GM12878 (cell line): ENCODE measurements around the gene CACNA2D2. TPM values are rescaled to one million over a fixed set of nuclear protein-coding genes. Genes with fewer than 3 reads are reported as not detected.

Experiments
- ATAC-seq: fragments of 200-7000 bp; cut with Tn5 transposase; 3 replicates; pipeline ENCODE4 v1.9.1; 2020; ENCODE audit warnings: mild to moderate bottlenecking, moderate library complexity
- BruUV-seq: library from RNA; stranded (reverse); fragments of 400-500 nt; replicated peaks from 2 replicates; lab custom pipeline; 2021; lab: Mats Ljungman, UMichigan
- CTCF ChIA-PET: fragments of 300-600 bp; sonication (Branson Sonifier 250); formaldehyde crosslinking; extraction: SDS; loops from one replicate; lab custom pipeline; 2021; ENCODE audit warnings: inconsistent platforms; lab: Yijun Ruan, JAX
- POLR2A ChIA-PET: fragments of 350-600 bp; formaldehyde crosslinking; extraction: SDS; loops from one replicate; lab custom pipeline; 2021; ENCODE audit warnings: inconsistent platforms; lab: Charles Lee
- RAD21 ChIA-PET: fragments of 300-600 bp; sonication (Branson Sonifier 250); formaldehyde crosslinking; loops from one replicate; lab custom pipeline; 2023; ENCODE audit warnings: antibody characterized with exemption; ENCODE audit not compliant: unreplicated experiment; lab: Charles Lee
- SMC1A ChIA-PET: fragments of 300-600 bp; sonication (Branson Sonifier 250); formaldehyde crosslinking; loops from one replicate; lab custom pipeline; 2023; ENCODE audit not compliant: unreplicated experiment, uncharacterized antibody; lab: Charles Lee
- DNase-seq: peaks from one replicate; pipeline ENCODE4 v3.0.0-alpha.2; 2011; ENCODE audit warnings: low read depth, low spot score
- FAIRE-seq: peaks from 3 replicates; lab custom pipeline; 2011; peaks lifted over from hg19 to GRCh38; lab: Jason Lieb, UNC
- H2AFZ ChIP-seq: 2 replicates; pipeline ENCODE4 v1.6.0; 2011; ENCODE audit warnings: low read depth, low read length, control low read depth; ENCODE audit not compliant: control insufficient read depth
- H3K27ac ChIP-seq: 2 replicates; pipeline ENCODE4 v1.5.1; 2011; ENCODE audit warnings: control low read depth; ENCODE audit not compliant: control insufficient read depth, insufficient read depth
- H3K27me3 ChIP-seq, 2 experiments: replicated peaks in 1 of 2; 2 replicates each; pipeline versions ENCODE4 v1.6.0 to v1.6.1; 2011; ENCODE audit warnings: low read length in 1 of 2; ENCODE audit not compliant: control insufficient read depth in 2 of 2, insufficient read depth in 2 of 2
- H3K36me3 ChIP-seq, 2 experiments: 2 replicates each; pipeline ENCODE4 v1.5.1; 2011; ENCODE audit warnings: low read length in 1 of 2; ENCODE audit not compliant: control insufficient read depth in 2 of 2, insufficient read depth in 2 of 2
- H3K4me1 ChIP-seq: 2 replicates; pipeline ENCODE4 v1.6.1; 2011; ENCODE audit warnings: mild to moderate bottlenecking, low read length, moderate library complexity, mixed read lengths; ENCODE audit not compliant: control insufficient read depth, insufficient read depth
- H3K4me2 ChIP-seq: 2 replicates; pipeline ENCODE4 v1.6.0; 2011; ENCODE audit warnings: control low read depth; ENCODE audit not compliant: control insufficient read depth, insufficient read depth
- H3K4me3 ChIP-seq: fragments of 200-600 bp; sonication (generic); 2 replicates; pipeline ENCODE4 v1.5.1; 2016
- H3K79me2 ChIP-seq: 2 replicates; pipeline ENCODE4 v1.6.0; 2011; ENCODE audit warnings: low read length; ENCODE audit not compliant: control insufficient read depth, insufficient read depth
- H3K9ac ChIP-seq: 2 replicates; pipeline ENCODE4 v1.8.0; 2011; ENCODE audit warnings: low read length, control low read depth, mixed read lengths; ENCODE audit not compliant: control insufficient read depth, insufficient read depth
- H3K9me3 ChIP-seq: replicated peaks from 3 replicates; pipeline ENCODE4 v1.5.1; 2011; ENCODE audit warnings: mild to moderate bottlenecking, low read length; ENCODE audit not compliant: control insufficient read depth, insufficient read depth
- H4K20me1 ChIP-seq: 2 replicates; pipeline ENCODE4 v1.6.0; 2011; ENCODE audit not compliant: control insufficient read depth, insufficient read depth
- BACH1 ChIP-seq: fragments of 450-650 bp; IDR thresholded peaks from 2 replicates; pipeline ENCODE4 v1.6.1; 2017; ENCODE audit warnings: mild to moderate bottlenecking, borderline replicate concordance
- HDGF ChIP-seq: fragments of 450-650 bp; IDR thresholded peaks from 2 replicates; pipeline ENCODE4 v1.6.1; 2016; ENCODE audit warnings: antibody characterized with exemption
- NFIC ChIP-seq: IDR thresholded peaks from 2 replicates; pipeline ENCODE4 v1.6.1; 2012; ENCODE audit warnings: low read depth, mild to moderate bottlenecking, inconsistent platforms, low read length, moderate library complexity
- NFYA ChIP-seq: IDR thresholded peaks from 2 replicates; pipeline ENCODE4 v1.6.1; 2011; ENCODE audit warnings: low read depth, mild to moderate bottlenecking, low read length, improper control_type of control experiment, borderline replicate concordance
- NR2C1 ChIP-seq: fragments of 450-650 bp; IDR thresholded peaks from 2 replicates; pipeline ENCODE4 v1.6.1; 2017; ENCODE audit warnings: antibody characterized with exemption, mild to moderate bottlenecking, moderate library complexity
- PML ChIP-seq: IDR thresholded peaks from 2 replicates; pipeline ENCODE4 v1.6.1; 2012; ENCODE audit warnings: low read length, inconsistent platforms
- SIN3A ChIP-seq: IDR thresholded peaks from 2 replicates; pipeline ENCODE4 v1.6.1; 2012; ENCODE audit warnings: low read depth, low read length, improper control_type of control experiment
- SUPT20H ChIP-seq: IDR thresholded peaks from 2 replicates; pipeline ENCODE4 v1.6.1; 2011; ENCODE audit warnings: low read depth, mild to moderate bottlenecking, low read length, moderate library complexity, borderline replicate concordance; ENCODE audit not compliant: control insufficient read depth
- TAF1 ChIP-seq: IDR thresholded peaks from 2 replicates; pipeline ENCODE4 v1.6.1; 2011; ENCODE audit warnings: mild to moderate bottlenecking, low read depth, low read length, borderline replicate concordance
- ZNF274 ChIP-seq: IDR thresholded peaks from one replicate; pipeline ENCODE4 v1.8.0; 2011; ENCODE audit not compliant: insufficient read length, insufficient read depth
- WGBS: methylation state at CpG from one replicate; pipeline ENCODE4 v1.1.6; 2016; ENCODE audit warnings: low lambda C conversion rate; ENCODE audit not compliant: insufficient replicate concordance, insufficient coverage; ENCODE audit errors: missing lambda C conversion rate; 5-methylcytosine and 5-hydroxymethylcytosine counted together
- in situ Hi-C: fragments of 300-500 bp; cut with MboI; formaldehyde crosslinking; loops from 9 replicates; pipeline ENCODE4 v1.14.3; 2018; ENCODE audit warnings: mixed read lengths
- intact Hi-C: fragments of 100-400 bp; cut with micrococcal nuclease; formaldehyde crosslinking; loops from one replicate; pipeline ENCODE4 v1.14.2; 2022; ENCODE audit not compliant: unreplicated experiment
- polyA plus RNA-seq, 11 experiments: library from polyadenylated mRNA; depleted of rRNA in 4 of 11; unstranded in 6 of 11; stranded (reverse) in 5 of 11; fragments of >200 nt; fragmentation: Nextera tagmentation in 4 of 11; fragmentation: Illumina TruSeq in 1 of 11; extraction: Ambion mirVana in 4 of 11; extraction: Trizol in 1 of 11; gene quantifications; 1 replicate in 1 of 11; 2 replicates in 10 of 11; pipeline versions ENCODE4 v1.2.1 to v1.2.3, GENCODE V29; 2011 to 2016; ENCODE audit warnings: inconsistent platforms in 2 of 11, missing spikeins in 2 of 11, low read depth in 1 of 11
- total RNA-seq, 4 experiments: library from RNA; depleted of rRNA in 3 of 4; stranded (reverse); fragments of >200 nt in 3 of 4; fragmentation: Illumina TruSeq in 1 of 4; extraction: Trizol in 1 of 4; gene quantifications; 2 replicates each; pipeline versions ENCODE4 v1.2.1 to v1.2.3, GENCODE V29; 2013 to 2021
- TF ChIP-seq, protein P1 (sequence below): fragments of 450-650 bp; IDR thresholded peaks from 2 replicates; pipeline ENCODE4 v1.6.1; 2016; ENCODE audit warnings: mild to moderate bottlenecking
- TF ChIP-seq, protein P2 (sequence below): fragments of 450-650 bp; IDR thresholded peaks from 2 replicates; pipeline ENCODE4 v1.6.1; 2017; ENCODE audit warnings: mild to moderate bottlenecking, moderate library complexity
- TF ChIP-seq, protein P3 (sequence below): IDR thresholded peaks from 2 replicates; pipeline ENCODE4 v1.6.1; 2011; ENCODE audit warnings: mild to moderate bottlenecking, low read depth, low read length, moderate library complexity; ENCODE audit not compliant: insufficient replicate concordance

The CACNA2D2 gene
- total and polyA plus RNA-seq, 10 of the 15 experiments (the other 5 are each of a cell fraction or from before 2014, with no cell fraction given): 0.03 to 0.07 TPM; not detected in 8

DNA sequence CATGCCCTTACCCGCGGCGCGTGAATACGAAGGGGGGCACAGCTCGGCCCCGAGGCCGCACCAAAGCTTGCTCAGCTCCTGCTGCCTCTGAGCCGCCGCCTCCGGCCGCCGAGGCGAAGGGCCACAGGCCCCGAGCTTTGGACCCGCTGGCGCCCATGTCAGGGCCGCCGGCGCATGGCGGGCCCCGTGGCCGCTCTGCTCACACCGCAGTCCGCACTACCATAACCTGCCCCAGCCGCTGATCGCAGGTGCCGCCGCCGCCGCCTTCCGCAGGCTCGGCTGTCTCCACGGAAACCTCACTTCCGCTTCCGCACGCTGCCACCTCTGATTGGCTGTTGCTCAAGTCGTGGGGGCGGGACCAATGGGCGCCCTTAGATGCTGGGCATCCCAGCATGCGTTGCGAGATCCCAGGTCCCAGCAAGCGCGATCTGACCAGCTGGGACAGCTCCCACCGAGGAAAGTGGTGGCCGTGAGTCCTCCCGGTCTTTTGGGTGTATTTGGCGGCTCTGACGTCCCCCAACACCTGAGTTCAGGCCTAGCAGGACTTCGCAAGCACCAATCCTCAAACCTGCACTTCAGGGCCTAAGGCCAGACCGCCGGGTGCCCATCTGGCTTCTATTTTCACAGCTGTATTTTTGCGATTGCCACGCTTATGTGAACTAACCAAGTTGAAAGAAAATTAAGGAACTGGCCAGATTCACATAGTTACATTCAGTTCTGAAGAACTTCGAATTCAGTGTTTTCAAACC lies 175.3 kb downstream of the CACNA2D2 start, which contains the start of gene TUSC2 (continued):
- TF ChIP-seq, protein P1, sequence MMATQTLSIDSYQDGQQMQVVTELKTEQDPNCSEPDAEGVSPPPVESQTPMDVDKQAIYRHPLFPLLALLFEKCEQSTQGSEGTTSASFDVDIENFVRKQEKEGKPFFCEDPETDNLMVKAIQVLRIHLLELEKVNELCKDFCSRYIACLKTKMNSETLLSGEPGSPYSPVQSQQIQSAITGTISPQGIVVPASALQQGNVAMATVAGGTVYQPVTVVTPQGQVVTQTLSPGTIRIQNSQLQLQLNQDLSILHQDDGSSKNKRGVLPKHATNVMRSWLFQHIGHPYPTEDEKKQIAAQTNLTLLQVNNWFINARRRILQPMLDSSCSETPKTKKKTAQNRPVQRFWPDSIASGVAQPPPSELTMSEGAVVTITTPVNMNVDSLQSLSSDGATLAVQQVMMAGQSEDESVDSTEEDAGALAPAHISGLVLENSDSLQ: peak; percentile 76
- TF ChIP-seq PML (0 out of 2 replicates have a peak, but pooled peaks have one; percentile 64), NFYA (peak; percentile 9; the same call in 1 of the 2 replicates), ZNF274 (no peak), SIN3A (0 out of 2 replicates have a peak, but pooled peaks have one; percentile 50), BACH1 (peak; percentile 31; the same call in 1 of the 2 replicates), HDGF (no peak)

DNA sequence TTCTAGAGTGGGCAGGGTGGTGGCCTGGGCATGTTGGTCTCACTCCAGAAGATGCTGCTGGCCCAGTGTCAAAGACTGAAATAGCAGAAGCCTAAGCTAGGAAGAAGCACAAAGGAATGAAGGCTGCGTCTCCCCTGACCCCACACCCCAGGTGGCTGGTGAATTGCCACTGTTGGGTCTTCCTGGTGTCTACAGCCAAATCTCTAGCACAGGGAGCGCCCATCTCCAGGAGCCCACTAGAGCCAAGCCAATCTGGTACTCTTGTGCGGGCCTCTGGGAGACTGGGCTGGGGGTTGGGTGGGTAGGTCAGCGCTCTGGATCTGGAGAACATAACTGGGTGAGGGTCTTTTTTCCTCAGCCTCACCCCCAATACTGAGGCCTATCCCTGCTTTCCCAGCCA lies 176.3 kb downstream of the CACNA2D2 start:
- WGBS: 57% methylated on average over 4 of the region's 4 CpGs
- peaks cover 14% of the 10 kb centered on the region for H3K79me2 ChIP-seq
- H3K36me3 ChIP-seq: peaks cover 16 to 25% of the 10 kb centered on the region in 2 experiments
- H3K9ac ChIP-seq: peak overlapping the region; percentile 98
- ChIA-PET SMC1A (interaction anchor here (1.1 to 1.9 kb wide), 3 partner anchors 10 to 28 kb away, joined by 3 to 20 read pairs (median 4); partner anchors contain the start of genes HYAL3 and NAA80), POLR2A (interaction anchor here (0.6 to 3.0 kb wide), 4 partner anchors 11 to 47 kb away, joined by 7 to 58 read pairs (median 13); partner anchors contain the start of genes CYB561D2, HYAL3, NAA80 and NPRL2), CTCF (interaction anchor here (1.0 to 2.0 kb wide), 5 partner anchors 9 to 80 kb away, joined by 3 to 12 read pairs (median 5); partner anchors contain the start of genes HYAL3 and NAA80), RAD21 (interaction anchor here (1.4 to 3.4 kb wide), 3 partner anchors 10 to 28 kb away, joined by 3 to 21 read pairs (median 8); partner anchors contain the start of genes HYAL3 and NAA80)
- H2AFZ ChIP-seq: no peak overlapping the region
- no peak for DNase-seq
- no peaks in the 10 kb centered on the region for H3K9me3 ChIP-seq
- no TSS peak for BruUV-seq
- no peaks in the 10 kb centered on the region for H3K27me3 ChIP-seq
- H3K27ac ChIP-seq: peak overlapping the region; percentile 69; the same call in 1 of the 2 replicates
- H4K20me1 ChIP-seq: no peaks in the 10 kb centered on the region
- in situ Hi-C loops (no loop called here), intact Hi-C loops (no loop called here)
- peak overlapping the region; percentile 90 for H3K4me3 ChIP-seq
- FAIRE-seq: no peak
- no peak for ATAC-seq
- peak overlapping the region; percentile 93 for H3K4me2 ChIP-seq
- peaks cover 5% of the 10 kb centered on the region for H3K4me1 ChIP-seq
- TF ChIP-seq SUPT20H (no peak), NFIC (no peak), NR2C1 (no peak), TAF1 (no peak)
- TF ChIP-seq, protein P2, sequence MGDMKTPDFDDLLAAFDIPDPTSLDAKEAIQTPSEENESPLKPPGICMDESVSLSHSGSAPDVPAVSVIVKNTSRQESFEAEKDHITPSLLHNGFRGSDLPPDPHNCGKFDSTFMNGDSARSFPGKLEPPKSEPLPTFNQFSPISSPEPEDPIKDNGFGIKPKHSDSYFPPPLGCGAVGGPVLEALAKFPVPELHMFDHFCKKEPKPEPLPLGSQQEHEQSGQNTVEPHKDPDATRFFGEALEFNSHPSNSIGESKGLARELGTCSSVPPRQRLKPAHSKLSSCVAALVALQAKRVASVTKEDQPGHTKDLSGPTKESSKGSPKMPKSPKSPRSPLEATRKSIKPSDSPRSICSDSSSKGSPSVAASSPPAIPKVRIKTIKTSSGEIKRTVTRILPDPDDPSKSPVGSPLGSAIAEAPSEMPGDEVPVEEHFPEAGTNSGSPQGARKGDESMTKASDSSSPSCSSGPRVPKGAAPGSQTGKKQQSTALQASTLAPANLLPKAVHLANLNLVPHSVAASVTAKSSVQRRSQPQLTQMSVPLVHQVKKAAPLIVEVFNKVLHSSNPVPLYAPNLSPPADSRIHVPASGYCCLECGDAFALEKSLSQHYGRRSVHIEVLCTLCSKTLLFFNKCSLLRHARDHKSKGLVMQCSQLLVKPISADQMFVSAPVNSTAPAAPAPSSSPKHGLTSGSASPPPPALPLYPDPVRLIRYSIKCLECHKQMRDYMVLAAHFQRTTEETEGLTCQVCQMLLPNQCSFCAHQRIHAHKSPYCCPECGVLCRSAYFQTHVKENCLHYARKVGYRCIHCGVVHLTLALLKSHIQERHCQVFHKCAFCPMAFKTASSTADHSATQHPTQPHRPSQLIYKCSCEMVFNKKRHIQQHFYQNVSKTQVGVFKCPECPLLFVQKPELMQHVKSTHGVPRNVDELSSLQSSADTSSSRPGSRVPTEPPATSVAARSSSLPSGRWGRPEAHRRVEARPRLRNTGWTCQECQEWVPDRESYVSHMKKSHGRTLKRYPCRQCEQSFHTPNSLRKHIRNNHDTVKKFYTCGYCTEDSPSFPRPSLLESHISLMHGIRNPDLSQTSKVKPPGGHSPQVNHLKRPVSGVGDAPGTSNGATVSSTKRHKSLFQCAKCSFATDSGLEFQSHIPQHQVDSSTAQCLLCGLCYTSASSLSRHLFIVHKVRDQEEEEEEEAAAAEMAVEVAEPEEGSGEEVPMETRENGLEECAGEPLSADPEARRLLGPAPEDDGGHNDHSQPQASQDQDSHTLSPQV: no peak
- TF ChIP-seq, protein P3, sequence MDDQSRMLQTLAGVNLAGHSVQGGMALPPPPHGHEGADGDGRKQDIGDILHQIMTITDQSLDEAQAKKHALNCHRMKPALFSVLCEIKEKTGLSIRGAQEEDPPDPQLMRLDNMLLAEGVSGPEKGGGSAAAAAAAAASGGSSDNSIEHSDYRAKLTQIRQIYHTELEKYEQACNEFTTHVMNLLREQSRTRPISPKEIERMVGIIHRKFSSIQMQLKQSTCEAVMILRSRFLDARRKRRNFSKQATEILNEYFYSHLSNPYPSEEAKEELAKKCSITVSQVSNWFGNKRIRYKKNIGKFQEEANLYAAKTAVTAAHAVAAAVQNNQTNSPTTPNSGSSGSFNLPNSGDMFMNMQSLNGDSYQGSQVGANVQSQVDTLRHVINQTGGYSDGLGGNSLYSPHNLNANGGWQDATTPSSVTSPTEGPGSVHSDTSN: no peak
